Astrocyte of the spinal cord (primary cell): Measurements from ENCODE around the gene FGD4.

Experiments
- DNase-seq: peaks from one replicate; pipeline ENCODE4 v3.0.0; 2011; ENCODE audit warnings: low read depth, low spot score
- H3K4me3 ChIP-seq: 2 replicates; pipeline ENCODE4 v1.5.1; 2011; ENCODE audit warnings: low read depth, mild to moderate bottlenecking, low read length, moderate library complexity
- in situ Hi-C: cut with HindIII; loops from 2 replicates; pipeline ENCODE4 v1.10.0; 2017; ENCODE audit warnings: low sequenced_read_pairs
- TF ChIP-seq, protein P1 (sequence below): IDR thresholded peaks from 2 replicates; pipeline ENCODE4 v1.5.1; 2012; ENCODE audit warnings: low read depth, mild to moderate bottlenecking, low read length, inconsistent platforms

The FGD4 gene

DNA sequence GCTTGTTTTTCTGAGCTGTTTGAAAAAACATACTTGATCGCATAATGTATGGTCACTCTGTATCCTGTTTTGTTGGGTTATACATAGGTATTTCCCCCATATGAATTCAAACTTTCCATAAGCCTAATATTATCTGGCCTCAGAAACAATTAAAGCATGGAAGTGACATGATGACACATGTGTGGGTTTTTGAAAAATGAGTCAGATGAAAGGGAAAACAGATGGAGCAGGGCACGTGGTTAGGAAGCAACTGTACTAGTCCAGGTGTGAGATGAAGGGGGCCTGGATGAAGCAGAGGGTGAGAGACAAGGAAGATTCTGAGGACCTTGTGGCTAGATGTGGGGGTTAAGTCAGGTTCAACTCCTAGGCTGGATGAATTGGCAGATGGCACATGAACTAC is 187.0 kb downstream of the FGD4 start:
- H3K4me3 ChIP-seq, result no peak overlapping the region
- in situ Hi-C loops, result no loop called here
- DNase-seq, result peak; percentile 59
- TF ChIP-seq, protein P1, sequence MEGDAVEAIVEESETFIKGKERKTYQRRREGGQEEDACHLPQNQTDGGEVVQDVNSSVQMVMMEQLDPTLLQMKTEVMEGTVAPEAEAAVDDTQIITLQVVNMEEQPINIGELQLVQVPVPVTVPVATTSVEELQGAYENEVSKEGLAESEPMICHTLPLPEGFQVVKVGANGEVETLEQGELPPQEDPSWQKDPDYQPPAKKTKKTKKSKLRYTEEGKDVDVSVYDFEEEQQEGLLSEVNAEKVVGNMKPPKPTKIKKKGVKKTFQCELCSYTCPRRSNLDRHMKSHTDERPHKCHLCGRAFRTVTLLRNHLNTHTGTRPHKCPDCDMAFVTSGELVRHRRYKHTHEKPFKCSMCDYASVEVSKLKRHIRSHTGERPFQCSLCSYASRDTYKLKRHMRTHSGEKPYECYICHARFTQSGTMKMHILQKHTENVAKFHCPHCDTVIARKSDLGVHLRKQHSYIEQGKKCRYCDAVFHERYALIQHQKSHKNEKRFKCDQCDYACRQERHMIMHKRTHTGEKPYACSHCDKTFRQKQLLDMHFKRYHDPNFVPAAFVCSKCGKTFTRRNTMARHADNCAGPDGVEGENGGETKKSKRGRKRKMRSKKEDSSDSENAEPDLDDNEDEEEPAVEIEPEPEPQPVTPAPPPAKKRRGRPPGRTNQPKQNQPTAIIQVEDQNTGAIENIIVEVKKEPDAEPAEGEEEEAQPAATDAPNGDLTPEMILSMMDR, result no peak

DNA sequence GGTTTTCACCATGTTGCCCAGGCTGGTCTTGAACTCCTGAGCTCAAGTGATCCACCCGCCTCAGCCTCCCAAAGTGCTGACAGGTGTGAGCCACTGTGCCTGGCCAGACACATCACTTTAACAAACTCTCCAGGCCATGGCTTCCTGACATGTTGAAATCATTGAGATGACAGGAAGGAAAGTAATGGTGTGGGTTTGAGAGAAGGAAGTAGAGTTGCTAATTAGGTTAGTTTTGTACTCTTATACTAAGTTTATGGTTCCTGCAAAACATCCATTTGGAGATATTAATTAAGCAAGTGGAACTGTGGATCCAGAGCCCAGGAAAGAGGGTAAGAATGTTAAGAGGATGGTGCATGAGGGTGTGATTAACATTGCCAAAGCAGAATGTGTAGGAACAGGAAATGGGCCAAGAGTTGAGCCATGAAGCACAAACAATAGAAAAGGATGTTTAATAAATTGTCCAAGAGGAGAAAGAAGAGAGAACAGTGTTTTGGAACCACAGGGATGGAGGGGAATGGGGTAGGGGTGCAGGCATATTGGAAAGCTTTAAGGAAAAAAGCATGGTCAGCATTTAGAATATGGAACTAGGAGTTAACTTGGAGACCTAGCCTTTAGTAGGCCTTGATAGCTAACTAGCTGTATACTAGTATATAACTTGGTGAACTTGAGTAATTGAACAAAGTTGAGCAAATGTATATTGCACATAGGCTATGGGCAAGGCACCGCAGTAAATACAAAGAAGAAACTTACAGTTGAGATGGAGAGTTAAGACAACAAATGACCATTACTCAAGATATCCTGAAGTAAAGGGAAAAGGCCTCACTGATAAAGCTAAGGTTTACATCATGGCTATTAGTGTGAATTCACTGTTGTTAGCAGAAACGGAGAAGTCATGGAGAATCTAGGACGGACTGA is 188.5 kb downstream of the FGD4 start:
- in situ Hi-C loops, result no loop called here
- DNase-seq, result no peak
- H3K4me3 ChIP-seq, result no peak overlapping the region
- TF ChIP-seq, protein P1, result no peak

DNA sequence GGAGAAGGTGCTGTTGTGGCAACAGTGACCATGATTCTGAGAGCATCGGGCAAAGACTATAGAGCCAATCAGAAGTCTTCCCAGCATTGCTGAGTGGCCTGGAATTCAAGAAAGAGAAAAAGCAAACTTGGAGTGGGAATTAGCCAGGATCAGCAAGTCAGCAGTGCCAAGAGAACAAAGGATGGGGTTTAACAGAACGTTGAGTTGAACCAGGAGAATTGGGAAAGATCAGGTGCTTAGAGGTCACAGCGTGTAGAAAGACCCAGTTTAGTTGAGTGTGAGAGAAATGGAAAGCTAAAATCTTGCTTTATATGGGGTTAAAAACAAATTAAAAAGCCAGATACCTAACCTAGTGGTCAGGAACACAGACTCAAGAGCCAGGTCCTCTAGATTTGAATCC is 189.2 kb downstream of the FGD4 start:
- DNase-seq, result no peak
- TF ChIP-seq, protein P1, result no peak
- no peak overlapping the region for H3K4me3 ChIP-seq
- in situ Hi-C loops, result no loop called here

DNA sequence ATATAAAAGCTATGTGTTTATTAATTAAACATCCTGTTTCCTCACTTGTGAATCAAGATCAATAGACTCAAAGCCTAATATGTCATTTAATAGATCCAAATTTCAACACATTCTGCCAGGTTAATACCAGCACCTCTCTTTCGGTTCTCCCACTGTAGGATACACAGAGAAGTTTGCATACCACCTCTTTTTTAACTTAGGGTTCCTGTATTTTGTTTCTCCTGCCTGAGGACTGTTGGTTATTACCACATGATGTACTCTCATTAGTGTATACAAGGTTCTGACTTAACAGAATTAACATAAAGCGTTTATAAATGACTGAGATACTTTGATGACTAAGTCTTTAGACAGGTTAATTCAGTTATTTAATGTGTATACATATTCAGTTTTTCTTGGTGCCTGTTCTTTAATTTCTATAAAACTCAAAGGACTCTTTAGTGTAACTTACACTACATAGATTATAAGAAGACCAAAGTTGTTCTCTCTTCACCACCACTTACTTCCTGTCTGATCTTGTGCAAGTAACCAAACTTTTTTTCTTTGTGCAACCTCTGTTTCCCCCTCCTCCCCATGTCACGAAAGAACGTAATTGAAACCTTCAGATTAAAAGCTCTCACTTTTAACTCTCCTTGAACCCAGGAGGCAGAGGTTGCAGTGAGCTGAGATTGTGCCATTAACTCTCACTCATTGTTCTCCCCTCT is 190.0 kb downstream of the FGD4 start:
- in situ Hi-C loops, result no loop called here
- TF ChIP-seq, protein P1, result no peak
- no peak for DNase-seq

DNA sequence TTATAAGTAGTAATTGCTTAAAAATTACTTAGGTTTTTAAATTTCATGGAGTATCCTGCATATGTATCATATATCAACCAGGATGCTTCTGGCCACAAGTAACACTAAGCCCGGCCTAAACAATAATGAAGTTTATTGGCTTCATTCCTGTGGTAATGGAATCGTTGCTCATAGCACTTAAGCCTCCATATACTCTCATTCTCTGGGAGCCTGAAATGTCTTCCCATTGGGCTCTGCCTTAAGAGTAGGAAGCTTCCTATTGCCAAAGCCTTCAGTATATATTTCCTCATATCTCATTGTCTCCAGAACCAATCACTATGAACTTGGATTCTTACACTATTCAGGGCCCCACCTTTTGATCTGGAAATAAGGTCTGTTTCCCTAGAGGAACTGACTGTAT is 195.9 kb downstream of the FGD4 start:
- in situ Hi-C loops, result no loop called here
- peak; percentile 77 for DNase-seq
- TF ChIP-seq, protein P1, result no peak
- H3K4me3 ChIP-seq, result no peak overlapping the region

More for the DNA sequence above, 190.0 kb downstream of the FGD4 start:
- no peak overlapping the region for H3K4me3 ChIP-seq

- no peak for DNase-seq
- in situ Hi-C loops, result no loop called here
- no peak overlapping the region for H3K4me3 ChIP-seq
- TF ChIP-seq, protein P1, result no peak
These were observed 196.7 kb downstream of the FGD4 start for GRCh38 chr12:32596030-32596429.
